Ectodermal cell (in vitro differentiated cells): Measurements from ENCODE around the gene NAP1L5.

ENCODE experiments used
- H3K27ac ChIP-seq: 2 replicates; pipeline ENCODE4 v1.7.0; 2013; ENCODE audit warnings: mild to moderate bottlenecking, low read depth, low read length; ENCODE audit not compliant: insufficient read depth, poor library complexity, severe bottlenecking
- H3K27me3 ChIP-seq: 2 replicates; pipeline ENCODE4 v1.7.0; 2013; ENCODE audit warnings: mild to moderate bottlenecking, low read length; ENCODE audit not compliant: insufficient read depth, control insufficient read depth, poor library complexity, severe bottlenecking
- H3K36me3 ChIP-seq: one replicate; pipeline ENCODE4 v1.7.0; 2013; ENCODE audit warnings: low read length; ENCODE audit not compliant: control insufficient read depth, insufficient read depth
- H3K4me1 ChIP-seq: one replicate; pipeline ENCODE4 v1.7.0; 2013; ENCODE audit warnings: low read length; ENCODE audit not compliant: control insufficient read depth, insufficient read depth
- H3K4me3 ChIP-seq: 2 replicates; pipeline ENCODE4 v1.7.0; 2013; ENCODE audit warnings: low read depth, low read length, control low read depth; ENCODE audit not compliant: insufficient read depth
- H3K9me3 ChIP-seq: 2 replicates; pipeline ENCODE4 v1.7.0; 2013; ENCODE audit warnings: mild to moderate bottlenecking, low read length, moderate library complexity; ENCODE audit not compliant: control insufficient read depth
- WGBS, 2 experiments: methylation state at CpG; one replicate each; pipeline ENCODE4 v1.1.7; 2013; ENCODE audit warnings: missing lambda C conversion rate in 2 of 2; 5-methylcytosine and 5-hydroxymethylcytosine counted together

Gene NAP1L5

DNA sequence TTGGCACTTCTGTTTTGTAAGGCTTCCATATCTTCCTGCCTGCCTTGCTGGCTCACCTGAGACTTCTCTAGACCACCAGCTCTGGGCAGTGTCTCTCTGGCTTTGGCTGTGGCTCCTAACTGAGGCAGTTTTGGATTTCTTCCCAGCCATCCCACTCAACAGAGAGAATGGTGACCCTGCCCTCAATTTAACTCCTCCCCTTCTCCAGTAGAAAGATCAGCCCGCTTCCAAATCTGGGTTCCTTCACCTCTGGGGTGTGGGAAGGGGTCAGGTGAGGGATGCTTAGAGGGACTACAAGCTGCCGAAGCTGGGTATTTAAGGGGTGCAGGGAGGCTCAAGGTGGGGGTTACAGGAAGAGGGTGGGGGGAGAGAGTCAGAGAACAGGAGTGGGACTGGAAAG is 23.7 kb downstream of the NAP1L5 start:
- no peaks in the 10 kb centered on the region for H3K36me3 ChIP-seq
- WGBS, 2 experiments, result 75 to 98% methylated on average over 2 of the region's 2 CpGs
- H3K9me3 ChIP-seq, result no peaks in the 10 kb centered on the region
- H3K27ac ChIP-seq, result no peak overlapping the region
- H3K27me3 ChIP-seq, result no peaks in the 10 kb centered on the region
- H3K4me3 ChIP-seq, result no peak overlapping the region
- no peaks in the 10 kb centered on the region for H3K4me1 ChIP-seq

DNA sequence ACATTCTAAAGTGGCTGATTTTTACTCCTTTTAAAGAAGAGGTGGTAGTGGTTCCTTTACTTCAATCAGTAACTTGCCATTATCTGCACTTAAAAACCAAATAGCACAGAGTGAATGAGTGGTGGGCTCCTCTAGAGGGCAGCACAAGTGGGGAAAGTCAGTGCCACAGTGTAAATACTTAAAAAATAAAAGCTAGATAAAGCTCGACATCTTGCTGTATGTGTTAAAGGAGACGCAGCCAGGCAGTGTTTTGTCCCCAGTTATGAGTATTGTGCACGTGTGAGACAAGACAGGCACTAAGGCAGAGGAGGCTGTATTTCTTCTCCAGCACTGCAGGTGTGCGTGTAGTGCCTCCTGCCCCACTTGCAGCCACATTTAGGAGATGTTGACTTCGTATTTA is 24.6 kb downstream of the NAP1L5 start:
- no peaks in the 10 kb centered on the region for H3K36me3 ChIP-seq
- 62 to 70% methylated on average over 5 of the region's 5 CpGs for WGBS, 2 experiments
- H3K4me3 ChIP-seq, result no peak overlapping the region
- H3K27me3 ChIP-seq, result no peaks in the 10 kb centered on the region
- no peaks in the 10 kb centered on the region for H3K9me3 ChIP-seq
- no peaks in the 10 kb centered on the region for H3K4me1 ChIP-seq
- no peak overlapping the region for H3K27ac ChIP-seq

DNA sequence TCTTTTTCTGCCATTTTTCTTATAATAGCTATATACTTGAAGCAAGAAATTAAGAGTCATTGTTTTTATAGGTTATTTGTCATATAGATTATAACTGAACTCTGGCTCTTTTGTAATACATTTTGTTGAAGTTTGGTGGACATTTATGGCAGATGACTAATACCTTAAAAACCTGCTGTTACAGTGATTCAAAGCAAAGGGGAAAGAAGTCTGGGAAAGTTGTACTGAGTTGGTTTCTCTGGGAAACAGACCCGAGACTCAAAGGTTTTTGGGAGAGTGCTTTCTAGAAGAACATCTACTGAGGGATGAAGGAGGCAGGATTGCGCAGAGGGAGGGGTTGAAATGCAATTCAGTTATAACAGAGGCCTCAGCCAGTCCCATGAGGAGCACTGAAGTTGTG is 35.9 kb downstream of the NAP1L5 start:
- WGBS, 2 experiments, result 91% methylated on average over 2 of the region's 2 CpGs
- no peak overlapping the region for H3K27ac ChIP-seq

DNA sequence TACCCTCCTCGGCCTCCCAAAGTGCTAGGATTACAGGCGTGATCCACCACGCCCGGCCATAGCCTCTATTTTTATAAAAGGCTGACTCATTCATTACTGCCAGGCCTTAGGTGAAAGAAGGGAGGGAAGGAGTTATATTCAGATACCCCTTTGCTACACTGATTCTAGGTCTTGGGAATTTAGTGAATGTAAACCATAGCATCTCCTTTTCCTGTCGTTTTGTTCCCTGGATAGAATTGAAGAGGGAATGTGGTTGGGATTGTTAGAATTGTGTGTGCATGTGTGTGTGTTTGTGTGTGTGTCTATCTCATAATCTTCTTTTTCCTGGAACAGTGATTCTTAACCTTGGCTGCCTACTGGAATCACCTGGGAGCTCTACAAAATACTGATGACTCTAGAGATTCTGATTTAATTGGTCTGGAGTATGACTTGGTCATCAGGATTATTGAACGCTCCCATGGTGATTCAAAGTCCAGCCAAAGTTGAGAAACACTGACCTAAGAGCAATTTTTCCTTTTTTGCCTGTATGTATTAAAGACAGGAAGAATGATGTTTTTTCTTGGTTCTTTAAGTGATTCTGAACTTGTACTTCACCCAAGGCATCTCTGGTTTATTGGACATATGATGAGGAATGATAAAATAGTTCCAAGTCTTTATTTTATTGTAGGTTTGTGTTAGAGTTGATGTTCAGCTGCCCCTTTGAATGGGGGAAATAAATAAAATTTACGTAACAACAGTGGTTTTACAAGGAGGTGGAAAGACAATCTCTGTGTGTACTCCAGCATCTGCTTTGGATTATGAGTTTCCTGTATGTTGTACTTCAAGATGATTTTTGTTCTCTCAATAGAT is 37.0 kb downstream of the NAP1L5 start:
- Histone ChIP-seq H3K9me3 (no peaks in the 10 kb centered on the region), H3K27me3 (no peaks in the 10 kb centered on the region), H3K4me1 (no peaks in the 10 kb centered on the region), H3K4me3 (no peak overlapping the region), H3K36me3 (no peaks in the 10 kb centered on the region), H3K27ac (no peak overlapping the region)
- WGBS, 2 experiments, result 88 to 90% methylated on average over 7 of the region's 7 CpGs

More for the DNA sequence above, 35.9 kb downstream of the NAP1L5 start:
- Histone ChIP-seq H3K4me1 (no peaks in the 10 kb centered on the region), H3K36me3 (no peaks in the 10 kb centered on the region), H3K27me3 (no peaks in the 10 kb centered on the region), H3K9me3 (no peaks in the 10 kb centered on the region), H3K4me3 (no peak overlapping the region)

DNA sequence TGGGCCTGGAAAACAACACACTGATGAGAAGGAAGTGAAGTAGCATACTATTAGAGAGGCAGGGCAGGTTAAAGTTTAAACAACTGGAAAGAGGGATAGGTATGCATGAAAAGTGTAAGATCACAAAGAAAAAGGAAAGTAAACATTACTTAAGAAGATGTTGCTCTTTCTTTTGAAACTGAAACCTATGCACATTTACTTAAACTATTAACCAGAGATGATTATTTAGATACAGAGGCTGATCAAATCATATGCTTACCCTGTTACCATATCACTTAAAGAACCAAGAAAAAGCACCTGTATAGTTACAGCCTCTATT is 37.8 kb downstream of the NAP1L5 start:
- H3K4me1 ChIP-seq, result no peaks in the 10 kb centered on the region
- H3K27me3 ChIP-seq, result no peaks in the 10 kb centered on the region
- no peaks in the 10 kb centered on the region for H3K9me3 ChIP-seq
- no peaks in the 10 kb centered on the region for H3K36me3 ChIP-seq
- no peak overlapping the region for H3K27ac ChIP-seq
- no peak overlapping the region for H3K4me3 ChIP-seq

DNA sequence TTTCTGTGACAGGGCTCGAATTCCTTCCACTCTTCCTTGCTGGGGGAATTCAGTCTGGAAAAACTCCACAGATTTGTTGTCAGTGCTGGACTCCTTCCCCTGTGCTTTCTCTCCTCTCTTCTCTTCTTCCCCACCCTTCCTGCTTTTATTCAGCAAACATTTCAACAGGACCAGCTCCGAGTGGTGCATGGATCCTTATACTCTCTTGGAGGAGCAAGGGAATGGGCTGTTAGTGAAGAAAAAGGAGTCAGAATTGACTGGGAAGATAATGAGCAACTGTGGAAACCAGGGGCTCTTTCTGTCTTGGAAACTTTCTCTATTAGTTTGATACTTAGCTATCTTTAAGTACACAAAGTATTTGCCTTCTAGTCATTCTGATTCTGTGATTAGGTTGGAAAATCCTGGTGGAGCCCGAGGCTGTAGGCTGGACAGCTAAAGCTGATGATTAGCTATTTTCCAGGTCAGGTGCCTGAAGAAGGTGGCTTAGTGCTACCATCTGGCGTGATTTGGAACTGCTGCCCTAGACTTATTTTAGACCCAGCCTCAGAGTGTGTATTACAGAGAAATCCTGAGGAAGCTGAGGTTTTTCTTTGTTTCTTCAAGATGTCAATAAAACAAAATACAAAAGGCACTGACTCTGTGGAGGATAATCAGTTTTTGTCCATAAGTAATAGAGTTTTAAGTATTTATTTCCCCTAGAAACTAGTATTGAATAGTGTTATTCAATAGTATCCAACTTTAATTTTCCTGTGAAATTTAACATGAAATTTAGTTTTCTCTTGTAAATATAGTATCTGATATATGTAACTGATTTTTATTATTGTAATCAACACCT is 38.4 kb downstream of the NAP1L5 start:
- Histone ChIP-seq H3K27ac (no peak overlapping the region), H3K4me1 (no peaks in the 10 kb centered on the region), H3K36me3 (no peaks in the 10 kb centered on the region), H3K4me3 (no peak overlapping the region), H3K9me3 (no peaks in the 10 kb centered on the region), H3K27me3 (no peaks in the 10 kb centered on the region)
- 45 to 46% methylated on average over 4 of the region's 4 CpGs for WGBS, 2 experiments

DNA sequence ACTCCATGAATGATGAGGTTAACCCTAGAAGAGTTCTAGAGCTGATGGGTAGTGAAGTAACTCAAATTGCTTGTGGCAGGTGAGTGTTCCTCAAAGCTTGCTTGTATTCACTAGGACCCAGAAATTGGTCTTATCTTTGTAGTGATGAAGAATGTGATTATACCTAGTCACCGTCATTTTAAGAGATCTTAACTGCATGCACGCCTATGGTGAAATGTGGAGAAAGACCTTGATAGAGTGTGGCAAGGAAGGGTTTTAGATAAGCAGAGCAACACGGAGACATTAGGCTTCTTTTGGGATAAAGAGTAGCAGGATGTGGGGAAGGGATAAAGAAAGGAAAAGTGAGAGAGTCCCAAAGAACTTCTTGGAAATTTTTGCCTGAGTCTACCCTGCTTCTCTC is 42.4 kb downstream of the NAP1L5 start:
- WGBS, 2 experiments, result 90 to 93% methylated on average over 3 of the region's 3 CpGs
- Histone ChIP-seq H3K27ac (no peak overlapping the region), H3K27me3 (no peaks in the 10 kb centered on the region), H3K4me1 (no peaks in the 10 kb centered on the region), H3K4me3 (no peak overlapping the region), H3K9me3 (no peaks in the 10 kb centered on the region), H3K36me3 (no peaks in the 10 kb centered on the region)

DNA sequence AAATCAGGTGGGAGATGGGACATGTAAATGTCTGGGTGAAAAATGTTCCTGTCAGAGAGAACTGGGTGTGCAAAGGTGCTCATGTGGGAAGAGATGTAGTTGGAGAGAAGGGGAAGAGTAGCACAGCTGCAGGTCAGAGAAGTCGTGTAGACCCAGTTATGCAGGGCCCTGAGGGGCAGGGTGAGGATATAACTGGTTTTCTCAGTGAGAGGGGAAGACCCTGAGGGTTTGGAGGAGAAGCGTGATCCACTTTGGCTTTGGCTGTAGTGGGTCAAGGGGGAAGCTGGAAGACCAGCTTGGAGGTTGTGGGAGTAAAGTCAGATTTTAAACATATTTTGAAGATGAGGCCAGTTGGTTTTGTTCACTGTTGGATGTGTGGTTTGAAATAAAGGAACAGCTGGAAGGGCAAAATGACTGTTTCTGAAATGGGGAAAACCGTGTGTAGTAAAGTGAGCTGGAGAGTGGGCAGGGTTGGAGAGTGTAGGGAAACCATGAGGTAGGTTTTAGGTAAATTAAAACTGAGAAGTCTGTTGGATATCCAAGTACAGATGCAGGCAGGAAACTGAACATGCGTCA is 44.2 kb downstream of the NAP1L5 start:
- no peak overlapping the region for H3K27ac ChIP-seq

DNA sequence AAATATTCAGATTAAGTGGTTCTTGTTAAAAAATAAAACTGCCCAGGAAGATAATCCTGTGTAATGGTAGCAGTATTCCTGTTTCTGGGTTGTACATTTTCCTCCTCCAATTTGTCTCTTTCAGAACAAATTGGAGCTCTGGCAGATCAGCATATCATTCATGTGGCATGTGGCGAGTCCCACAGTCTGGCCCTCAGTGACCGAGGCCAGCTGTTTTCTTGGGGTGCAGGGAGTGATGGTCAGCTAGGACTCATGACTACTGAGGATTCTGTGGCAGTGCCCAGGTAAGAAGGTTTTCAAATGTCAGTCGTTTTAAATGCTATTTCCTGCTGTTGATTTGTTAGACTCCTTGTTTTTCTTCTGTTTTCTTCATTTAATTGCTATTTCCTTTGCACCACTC is 47.9 kb downstream of the NAP1L5 start:
- no peak overlapping the region for H3K4me3 ChIP-seq
- no peaks in the 10 kb centered on the region for H3K4me1 ChIP-seq
- H3K27ac ChIP-seq, result no peak overlapping the region
- H3K27me3 ChIP-seq, result no peaks in the 10 kb centered on the region
- H3K36me3 ChIP-seq, result no peaks in the 10 kb centered on the region
- H3K9me3 ChIP-seq, result no peaks in the 10 kb centered on the region
- WGBS, 2 experiments, result 77 to 88% methylated on average over 3 of the region's 3 CpGs

More for the DNA sequence above, 44.2 kb downstream of the NAP1L5 start:
- WGBS, 2 experiments, result 87 to 89% methylated on average over 4 of the region's 4 CpGs
- Histone ChIP-seq H3K4me1 (no peaks in the 10 kb centered on the region), H3K27me3 (no peaks in the 10 kb centered on the region), H3K4me3 (no peak overlapping the region), H3K9me3 (no peaks in the 10 kb centered on the region), H3K36me3 (no peaks in the 10 kb centered on the region)

DNA sequence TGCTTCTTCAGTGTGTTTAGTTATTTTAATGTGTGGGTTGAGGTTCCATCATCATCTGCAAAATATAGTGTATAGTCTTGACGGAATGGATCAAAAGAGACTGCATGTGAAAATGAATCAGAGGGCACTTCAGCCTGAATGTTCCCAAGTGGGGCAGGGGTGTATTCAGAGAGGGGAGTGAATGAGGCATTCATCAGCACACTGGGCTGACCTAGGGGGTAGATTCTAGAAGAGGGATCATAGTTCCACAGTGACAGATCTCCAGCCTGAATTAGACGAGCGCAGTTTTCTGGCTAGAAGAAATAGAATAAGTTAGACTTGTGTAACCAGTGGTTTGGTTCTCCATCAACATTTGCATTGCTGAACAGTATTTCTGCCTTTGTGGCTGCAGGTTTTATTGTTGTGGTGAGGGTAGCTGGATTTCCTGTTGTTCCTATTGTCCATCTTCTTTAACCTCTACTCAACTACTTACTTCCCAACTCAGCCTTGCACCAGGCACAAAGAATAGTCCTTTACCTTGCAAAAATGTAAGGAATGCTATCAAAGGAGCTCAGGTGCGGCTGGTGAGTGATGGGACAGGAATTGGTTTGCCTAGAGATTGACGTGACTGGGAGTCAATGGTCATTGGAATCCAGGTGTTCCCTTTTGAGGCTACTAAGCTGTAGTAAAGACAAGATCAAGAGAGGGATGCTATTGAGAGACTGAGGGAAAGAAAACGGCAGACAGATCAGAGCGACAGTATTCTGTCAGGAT is 50.9 kb downstream of the NAP1L5 start:
- H3K27me3 ChIP-seq, result no peaks in the 10 kb centered on the region
- no peak overlapping the region for H3K27ac ChIP-seq
- peaks cover 3% of the 10 kb centered on the region for H3K9me3 ChIP-seq
- no peaks in the 10 kb centered on the region for H3K4me1 ChIP-seq
- WGBS, 2 experiments, result 86 to 89% methylated on average over 7 of the region's 7 CpGs
- H3K36me3 ChIP-seq, result no peaks in the 10 kb centered on the region
- H3K4me3 ChIP-seq, result no peak overlapping the region
